Stimulated activated CD8-positive, alpha-beta memory T cell treated with anti-CD3 and anti-CD28 coated beads, Interleukin-4, amount 100 ng/mL, for 4 hours (primary cell): ENCODE data around the gene C1orf232.

Experiments used
- DNase-seq, 2 donors: peaks; one replicate each; pipeline ENCODE4 v3.0.0-alpha.2; 2020; ENCODE audit warnings: low read depth in 2 of 2, low spot score in 1 of 2

The C1orf232 gene

DNA sequence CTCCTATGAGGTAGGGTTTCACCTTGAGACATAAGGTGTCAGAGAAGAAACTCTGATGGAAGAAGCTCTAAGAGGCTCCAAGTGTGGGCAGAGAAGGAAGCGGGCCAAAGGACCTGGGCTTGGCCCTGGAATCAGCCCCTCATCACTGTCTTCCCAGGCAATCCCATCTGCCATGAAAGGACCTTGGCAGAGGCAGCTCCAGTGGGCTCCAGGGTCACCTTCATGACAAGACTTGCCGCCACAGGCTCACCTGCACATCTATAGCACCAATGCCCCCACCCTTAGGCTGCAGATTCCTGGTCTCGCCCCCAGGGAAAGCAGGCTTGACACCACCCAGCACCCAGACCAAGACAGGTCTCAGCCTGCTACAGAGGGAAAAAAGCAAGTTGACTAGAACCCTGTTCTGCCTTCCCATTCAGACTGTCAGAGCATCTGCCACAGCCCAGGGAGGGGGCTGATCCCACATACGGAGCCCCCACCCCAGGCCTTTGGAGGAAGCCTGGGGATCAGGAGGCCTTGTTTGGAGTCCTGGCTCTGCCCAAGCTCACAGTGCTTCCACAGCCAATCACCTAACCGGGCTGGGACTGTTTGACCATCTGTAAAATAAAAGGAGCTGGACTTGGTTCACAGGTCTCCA is 10.4 kb downstream of the C1orf232 start:
- no peak for DNase-seq

DNA sequence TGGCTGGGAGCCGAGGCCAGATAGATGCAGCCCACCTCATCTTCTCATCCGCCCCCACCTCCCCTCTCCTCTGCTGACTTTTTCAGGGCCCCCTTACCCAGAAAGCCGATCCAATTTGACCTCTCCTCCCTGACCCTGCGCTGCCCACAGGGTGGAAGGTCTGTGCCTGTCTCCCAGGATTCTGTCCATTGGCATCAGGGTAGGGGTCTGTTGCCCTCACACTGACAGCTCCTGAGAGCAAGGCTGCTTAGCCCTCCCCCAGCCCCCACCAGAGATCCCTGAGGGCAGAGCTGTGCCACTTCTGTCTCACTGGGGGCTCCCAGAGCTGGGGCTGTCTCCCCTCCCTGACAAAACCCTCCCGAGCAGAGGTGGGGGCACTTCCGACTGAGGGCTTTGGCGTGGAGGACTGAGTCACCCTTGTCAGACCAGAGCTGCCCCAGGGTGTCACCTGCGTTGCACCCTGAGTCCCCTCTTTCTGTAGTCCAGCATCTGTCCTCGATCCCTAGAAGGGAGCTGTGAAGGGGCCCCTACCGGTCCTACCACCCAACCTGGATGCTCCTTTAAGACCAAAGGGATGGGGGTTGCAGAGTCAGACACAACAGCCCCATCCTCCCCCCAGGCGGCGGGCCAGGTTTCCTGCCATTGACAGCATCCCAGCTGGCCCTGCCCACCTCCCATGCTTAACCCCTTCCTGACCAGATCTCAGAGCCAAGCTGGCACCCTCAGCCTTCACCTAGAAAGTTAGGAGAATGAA is 12.3 kb downstream of the C1orf232 start:
- DNase-seq: no peak

- no peak for DNase-seq
These were observed 13.1 kb downstream of the C1orf232 start for GRCh38 chr1:26155370-26156284.

DNA sequence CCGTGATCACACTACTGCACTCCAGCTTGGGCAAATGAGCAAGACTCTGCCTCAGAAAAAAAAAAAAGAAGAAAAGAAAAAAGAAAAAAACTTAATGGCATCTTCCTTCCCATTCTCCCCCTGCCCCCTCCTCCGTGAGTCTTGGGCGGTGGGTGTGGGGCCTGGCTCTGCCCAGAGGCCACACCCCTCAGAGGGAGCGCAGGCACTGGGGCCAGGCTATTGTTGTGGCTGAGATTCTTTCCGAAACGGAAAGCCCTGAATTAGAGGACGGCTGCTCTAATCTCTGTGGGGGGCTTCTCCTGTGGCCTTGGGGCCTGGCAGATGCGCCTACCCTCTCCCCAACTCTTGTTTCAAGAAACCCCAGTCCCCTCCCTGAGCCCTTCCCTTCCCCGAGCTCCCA is 14.0 kb downstream of the C1orf232 start:
- DNase-seq: no peak

DNA sequence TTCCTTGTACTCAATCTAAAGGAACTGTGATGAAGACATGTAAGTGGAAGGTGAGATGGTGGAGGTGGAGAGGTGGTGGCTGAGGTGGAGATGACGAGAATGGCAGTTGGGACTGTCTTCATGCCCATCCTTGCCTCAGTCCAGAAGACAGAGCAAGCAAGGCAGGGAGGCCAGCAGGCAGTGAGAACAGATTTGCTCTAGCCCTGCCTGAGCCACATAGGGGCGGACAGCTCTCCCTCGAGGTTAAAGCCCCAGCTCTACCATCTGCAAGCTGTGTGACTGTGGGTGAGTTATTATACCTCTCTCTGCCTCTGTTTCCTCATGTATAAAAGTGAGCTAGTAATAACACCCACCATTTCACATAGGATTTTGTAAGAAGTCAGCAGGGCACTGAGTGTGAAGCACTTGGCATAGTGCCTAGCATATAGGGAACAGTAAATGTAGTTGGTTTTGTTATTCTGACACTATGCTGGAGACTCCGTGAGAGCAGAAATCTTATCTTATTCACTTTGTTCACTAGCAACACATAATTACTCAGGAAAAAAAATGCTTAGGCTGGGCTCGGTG is 14.7 kb downstream of the C1orf232 start:
- DNase-seq: no peak

DNA sequence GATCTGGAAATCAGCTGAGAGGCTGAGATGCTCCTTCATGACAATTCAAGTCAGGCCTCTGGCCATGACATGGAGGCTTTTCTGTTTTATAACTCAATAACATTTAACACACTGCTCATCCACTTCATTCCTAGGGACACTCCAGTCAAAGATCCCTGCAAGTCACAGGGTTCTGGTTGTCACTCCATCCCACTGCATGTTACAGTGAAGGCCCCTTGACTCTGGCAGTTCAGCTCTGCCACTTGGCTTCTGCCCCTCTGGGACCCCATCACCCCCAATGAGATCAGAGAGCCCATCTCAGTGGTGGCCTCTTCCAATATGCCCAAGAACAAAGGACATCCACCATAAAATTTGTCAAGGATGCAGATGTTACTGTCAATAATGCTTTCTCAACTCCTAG is 19.9 kb downstream of the C1orf232 start:
- no peak for DNase-seq

DNA sequence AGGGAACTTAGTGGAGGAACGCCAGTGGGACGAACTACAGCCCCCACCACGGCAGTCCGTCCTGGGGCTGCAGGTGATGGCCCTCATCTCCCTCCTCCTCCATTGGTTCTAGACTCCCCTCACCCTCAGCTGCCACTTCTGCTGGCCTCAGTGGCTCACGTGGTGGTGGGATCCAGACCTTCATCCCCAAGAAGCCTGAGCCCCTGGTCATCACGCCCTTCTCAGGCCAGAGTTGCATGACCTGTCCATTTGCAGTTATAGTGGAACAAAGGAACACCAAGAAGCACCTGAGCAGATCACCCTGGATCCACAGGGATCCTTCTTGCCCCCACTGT is 22.8 kb downstream of the C1orf232 start:
- no peak for DNase-seq

GRCh38 chr1:26145041-26145959 is 23.5 kb downstream of the C1orf232 start:
- DNase-seq: peak; percentile 42 to 60

- DNase-seq: no peak
These were observed 26.6 kb downstream of the C1orf232 start for GRCh38 chr1:26142159-26142558.

DNA sequence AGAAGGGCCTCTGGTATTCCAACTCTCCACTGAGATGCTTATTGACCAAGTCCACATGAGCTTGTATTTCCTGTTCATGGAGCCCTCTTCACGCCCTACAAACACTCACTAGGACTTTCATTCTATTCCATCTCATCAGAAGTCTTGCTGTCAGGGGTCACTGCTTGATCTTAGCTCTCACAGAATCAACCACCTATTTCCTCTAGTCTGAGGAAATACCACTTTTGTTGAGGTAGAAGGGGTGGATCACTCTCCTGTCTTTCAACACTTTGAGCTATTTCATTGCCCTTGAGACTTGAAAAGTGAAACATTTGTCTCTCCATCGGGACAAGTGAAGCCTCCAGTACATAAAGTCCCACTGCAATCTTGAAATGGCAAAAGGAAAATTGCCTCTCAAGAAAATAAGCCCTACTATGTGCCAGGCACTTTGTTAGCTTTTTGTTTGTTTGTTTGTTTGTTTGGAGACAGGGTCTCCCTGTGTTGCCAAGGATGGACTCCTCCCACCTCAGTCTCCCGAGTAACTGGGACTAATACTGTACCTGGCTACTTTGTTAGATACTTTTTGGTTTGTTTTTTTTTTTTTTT is 29.7 kb downstream of the C1orf232 start:
- DNase-seq: no peak

DNA sequence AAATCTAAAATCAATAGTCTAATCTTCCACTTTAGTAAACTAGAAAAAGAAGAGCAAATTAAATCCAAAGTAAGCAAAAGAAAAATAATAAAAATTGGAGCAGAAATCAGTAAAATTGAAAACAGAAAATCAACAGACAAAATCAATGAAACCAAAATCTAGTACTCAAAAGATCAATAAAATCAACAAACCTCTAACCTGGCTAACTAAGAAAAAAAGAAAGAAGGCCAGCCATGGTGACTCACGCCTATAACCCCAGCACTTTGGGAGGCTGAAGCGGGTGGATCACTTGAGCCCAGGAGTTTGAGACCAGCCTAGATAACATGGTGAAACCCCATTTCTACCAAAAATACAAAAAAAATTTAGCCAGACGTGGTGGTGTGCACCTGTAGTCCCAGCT is 34.3 kb downstream of the C1orf232 start:
- DNase-seq: no peak

DNA sequence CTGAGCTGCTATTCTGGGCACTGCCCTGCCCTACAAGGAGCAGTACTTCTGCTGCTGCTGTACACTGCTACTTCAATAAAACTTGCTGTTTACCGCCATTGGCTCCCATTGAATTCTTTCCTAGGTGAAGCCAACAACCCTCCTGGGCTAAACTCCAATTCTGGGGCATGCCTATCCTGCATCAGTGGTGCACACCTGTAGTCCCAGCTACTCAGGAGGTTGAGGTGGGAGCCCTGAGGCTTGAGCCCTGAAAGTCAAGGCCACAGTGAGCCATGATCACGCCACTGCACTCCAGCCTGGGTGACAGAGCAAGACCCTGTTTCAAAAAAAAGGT is 36.0 kb downstream of the C1orf232 start:
- no peak for DNase-seq

DNA sequence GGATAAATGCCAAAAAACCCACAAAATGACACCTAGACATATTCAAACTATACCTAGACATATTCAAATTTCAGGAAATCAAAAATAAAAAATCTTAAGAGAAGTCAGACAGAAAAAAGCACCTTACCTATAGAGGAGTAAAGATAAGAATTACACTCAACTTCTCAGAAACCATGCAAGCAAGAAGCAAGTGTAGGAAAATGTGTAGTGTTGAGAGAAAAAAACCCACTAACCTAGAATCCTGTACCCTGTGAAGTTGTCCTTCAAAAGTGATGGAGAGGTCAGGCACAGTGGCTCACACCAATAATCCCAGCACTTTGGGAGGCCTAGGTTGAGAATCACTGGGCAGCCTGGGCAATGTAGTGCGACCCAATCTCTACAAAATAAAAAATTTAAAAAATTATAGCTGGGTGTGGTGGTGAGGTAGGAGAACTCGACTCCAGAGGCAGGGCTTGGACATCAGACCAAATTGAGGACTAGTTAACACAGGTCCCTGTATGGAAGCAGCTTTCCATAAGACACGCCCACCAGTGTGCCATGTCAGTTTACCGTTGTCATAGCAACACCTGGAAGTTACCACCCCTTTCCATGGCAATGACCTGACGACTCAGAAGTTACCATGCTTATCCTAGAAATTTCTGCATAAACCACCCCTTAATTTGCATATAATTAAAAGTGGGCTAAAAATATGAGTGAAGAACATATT is 36.5 kb downstream of the C1orf232 start:
- no peak for DNase-seq

DNA sequence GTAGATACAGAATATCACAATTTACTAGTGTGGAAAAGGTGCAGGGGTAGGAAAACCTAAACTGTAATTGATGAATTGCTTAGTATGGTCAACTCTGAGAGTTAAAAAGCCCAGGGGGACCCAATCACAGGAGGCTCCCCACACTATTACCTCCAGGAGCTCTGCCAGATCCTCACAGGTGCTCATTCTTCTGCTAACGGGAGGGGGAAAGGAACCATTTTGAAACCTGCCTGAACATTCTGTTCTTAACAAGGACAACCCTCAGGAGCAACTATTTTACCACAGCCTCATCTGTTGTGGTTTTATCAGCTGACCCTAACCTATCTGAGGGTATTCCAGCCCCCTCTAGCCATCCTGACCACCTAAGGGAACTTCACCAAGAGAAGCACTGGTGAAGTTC is 38.1 kb downstream of the C1orf232 start:
- no peak for DNase-seq

DNA sequence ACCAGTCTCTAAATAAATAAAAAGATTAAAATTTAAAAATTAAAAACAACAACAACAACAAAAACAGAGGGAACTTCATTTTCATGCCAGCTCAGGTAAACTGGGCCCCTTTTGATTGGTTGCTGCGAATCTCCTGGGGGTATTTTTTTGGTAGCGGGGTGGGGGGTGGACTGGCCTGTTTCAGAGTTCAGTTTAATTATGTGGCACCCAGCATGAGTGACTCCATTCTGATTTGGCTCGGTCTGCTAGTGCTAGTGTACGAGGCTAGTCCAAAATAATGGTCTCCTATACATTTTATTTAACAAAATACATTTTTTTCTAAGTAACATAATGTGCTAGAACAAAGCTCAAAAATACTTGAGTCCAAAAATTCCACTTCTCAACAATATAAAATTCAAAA is 39.0 kb downstream of the C1orf232 start:
- DNase-seq: no peak

GRCh38 chr1:26127235-26128163 is 41.3 kb downstream of the C1orf232 start:
- DNase-seq: no peak

GRCh38 chr1:26126321-26127084 is 42.3 kb downstream of the C1orf232 start:
- peak in 1 of 2 donors; percentile 32 for DNase-seq

GRCh38 chr1:26125946-26126320 is 42.8 kb downstream of the C1orf232 start:
- DNase-seq: no peak
